ENCODE data around the gene NOC2L.

DNA sequence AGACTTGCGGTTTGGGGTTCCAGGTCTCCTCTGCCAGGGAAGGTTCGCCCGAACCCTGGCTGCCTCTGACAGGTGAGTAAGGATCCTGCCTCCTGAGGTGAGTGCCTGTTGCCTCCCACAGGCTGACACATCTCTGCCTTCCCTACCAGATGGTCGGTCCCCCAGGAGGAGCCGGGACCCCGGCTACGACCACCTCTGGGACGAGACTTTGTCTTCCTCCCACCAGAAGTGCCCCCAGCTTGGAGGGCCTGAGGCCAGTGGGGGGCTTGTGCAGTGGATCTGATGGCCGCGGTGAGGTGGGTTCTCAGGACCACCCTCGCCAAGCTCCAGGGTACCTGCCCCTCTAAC, 15.2 kb upstream of the NOC2L start:
- no peak for TF ChIP-seq CTCF (IDR thresholded peaks at IDR 0.05)
- no peak for TF ChIP-seq EZH2phosphoT487 (IDR thresholded peaks at IDR 0.05)

Data from neural progenitor cell (in vitro differentiated cells).